ENCODE results near the gene GAS2. TPM values are rescaled to one million over a fixed set of nuclear protein-coding genes. Genes with fewer than 3 reads are reported as not detected.

The GAS2 gene
- total RNA-seq, 1 donor from 2014 or later, result 10.3 TPM

DNA sequence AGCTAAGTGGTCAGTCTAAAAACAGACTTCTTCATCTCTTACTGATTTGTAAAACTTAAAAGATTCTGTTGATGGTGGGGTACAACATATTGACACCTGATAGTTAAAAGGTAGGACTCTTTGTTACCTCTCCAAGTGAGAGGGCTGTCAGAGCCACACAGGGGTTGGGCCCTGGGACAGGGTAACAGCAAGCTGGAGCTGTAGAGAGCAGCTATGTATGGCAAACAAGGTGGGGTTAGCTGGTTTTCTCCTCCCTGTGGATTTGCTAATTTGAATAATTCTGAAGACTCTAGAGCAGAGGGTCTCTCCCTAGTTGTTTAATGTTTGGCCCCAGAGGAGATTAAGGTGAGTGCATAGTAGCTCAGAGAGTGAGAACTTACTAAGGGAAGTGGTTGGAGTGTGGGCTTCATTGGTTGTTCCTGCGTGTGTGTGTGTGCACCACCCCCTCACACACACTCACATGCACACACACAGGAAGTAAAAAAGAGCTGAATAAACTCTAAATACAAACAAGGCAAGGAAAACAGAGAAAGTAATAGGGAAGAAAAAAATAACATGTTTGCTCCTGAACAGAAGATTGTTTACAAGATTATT lies 9.2 kb upstream of the GAS2 start:
- H3K4me3 ChIP-seq (ENCODE audit: low read depth, low read length), result no peak overlapping the region
- no peak for DNase-seq (ENCODE audit: low read depth)
- TF ChIP-seq, protein P1, sequence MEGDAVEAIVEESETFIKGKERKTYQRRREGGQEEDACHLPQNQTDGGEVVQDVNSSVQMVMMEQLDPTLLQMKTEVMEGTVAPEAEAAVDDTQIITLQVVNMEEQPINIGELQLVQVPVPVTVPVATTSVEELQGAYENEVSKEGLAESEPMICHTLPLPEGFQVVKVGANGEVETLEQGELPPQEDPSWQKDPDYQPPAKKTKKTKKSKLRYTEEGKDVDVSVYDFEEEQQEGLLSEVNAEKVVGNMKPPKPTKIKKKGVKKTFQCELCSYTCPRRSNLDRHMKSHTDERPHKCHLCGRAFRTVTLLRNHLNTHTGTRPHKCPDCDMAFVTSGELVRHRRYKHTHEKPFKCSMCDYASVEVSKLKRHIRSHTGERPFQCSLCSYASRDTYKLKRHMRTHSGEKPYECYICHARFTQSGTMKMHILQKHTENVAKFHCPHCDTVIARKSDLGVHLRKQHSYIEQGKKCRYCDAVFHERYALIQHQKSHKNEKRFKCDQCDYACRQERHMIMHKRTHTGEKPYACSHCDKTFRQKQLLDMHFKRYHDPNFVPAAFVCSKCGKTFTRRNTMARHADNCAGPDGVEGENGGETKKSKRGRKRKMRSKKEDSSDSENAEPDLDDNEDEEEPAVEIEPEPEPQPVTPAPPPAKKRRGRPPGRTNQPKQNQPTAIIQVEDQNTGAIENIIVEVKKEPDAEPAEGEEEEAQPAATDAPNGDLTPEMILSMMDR (conservative IDR thresholded peaks at IDR 0.05; ENCODE audit: low read depth, low read length), result no peak

DNA sequence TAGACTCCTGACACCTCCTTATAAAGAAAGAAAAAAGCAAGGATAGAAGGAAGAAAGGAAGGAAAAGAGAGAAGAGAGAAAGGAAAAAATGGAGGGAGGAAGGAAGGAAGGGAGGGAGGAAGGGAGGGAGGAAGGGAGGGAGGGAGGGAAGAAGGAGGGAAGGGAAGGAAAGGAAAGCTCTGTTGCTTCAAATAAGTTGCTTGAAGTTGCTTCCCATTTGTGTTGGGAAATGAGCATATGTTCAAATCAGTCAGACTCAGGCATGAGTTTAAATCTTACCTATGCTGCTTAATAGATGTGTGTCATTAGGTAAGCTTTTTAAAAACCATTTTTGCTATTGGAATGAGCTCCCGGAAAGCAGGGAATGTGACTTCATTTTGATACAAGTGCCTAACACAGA lies 6.6 kb upstream of the GAS2 start:
- TF ChIP-seq, protein P1 (conservative IDR thresholded peaks at IDR 0.05; ENCODE audit: low read depth, low read length), result no peak

DNA sequence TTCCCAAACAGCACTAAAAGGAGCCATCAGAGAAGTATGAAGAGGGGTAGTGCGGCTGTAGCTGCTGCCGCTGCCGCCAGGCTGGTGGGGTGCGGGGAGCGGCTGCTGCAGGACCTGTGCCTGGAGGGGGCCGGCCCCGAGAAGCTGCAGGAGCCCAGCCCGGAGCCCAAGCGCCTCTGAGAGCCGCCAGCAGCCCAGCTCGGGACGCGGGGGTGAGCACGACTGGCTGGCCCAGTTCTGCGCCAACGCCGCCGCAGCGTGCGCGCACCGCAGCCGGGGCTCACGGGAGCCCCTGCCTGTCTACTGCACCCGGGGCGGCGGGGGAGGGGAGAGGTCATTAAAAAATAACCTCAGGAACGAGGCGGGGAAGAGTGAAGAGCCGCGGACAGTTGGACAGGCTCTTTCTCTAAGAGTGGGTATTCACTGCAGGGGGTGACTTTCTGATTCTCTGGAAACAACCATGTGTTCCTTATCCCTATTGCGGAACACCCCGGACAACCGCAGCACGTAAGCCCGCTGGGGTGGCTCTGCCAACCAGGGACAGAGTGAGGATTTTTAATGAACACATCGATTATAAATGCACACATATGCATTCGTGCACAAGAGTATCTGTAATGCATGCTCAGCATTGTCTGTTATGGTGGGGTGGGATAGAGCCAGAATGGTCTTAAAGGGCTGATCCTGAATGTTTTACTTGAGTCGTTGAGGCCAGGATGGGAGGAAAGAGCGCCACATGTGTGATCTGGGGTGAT lies 453 bp downstream of the GAS2 start:
- no peak for DNase-seq (ENCODE audit: low read depth)
- TF ChIP-seq, protein P1 (conservative IDR thresholded peaks at IDR 0.05; ENCODE audit: low read depth, low read length), result no peak
- H3K4me3 ChIP-seq (ENCODE audit: low read depth, low read length), result peak overlapping the region; percentile 51

More for the DNA sequence above, 6.6 kb upstream of the GAS2 start:
- no peak for DNase-seq (ENCODE audit: low read depth)
- no peak overlapping the region for H3K4me3 ChIP-seq (ENCODE audit: low read depth, low read length)

DNA sequence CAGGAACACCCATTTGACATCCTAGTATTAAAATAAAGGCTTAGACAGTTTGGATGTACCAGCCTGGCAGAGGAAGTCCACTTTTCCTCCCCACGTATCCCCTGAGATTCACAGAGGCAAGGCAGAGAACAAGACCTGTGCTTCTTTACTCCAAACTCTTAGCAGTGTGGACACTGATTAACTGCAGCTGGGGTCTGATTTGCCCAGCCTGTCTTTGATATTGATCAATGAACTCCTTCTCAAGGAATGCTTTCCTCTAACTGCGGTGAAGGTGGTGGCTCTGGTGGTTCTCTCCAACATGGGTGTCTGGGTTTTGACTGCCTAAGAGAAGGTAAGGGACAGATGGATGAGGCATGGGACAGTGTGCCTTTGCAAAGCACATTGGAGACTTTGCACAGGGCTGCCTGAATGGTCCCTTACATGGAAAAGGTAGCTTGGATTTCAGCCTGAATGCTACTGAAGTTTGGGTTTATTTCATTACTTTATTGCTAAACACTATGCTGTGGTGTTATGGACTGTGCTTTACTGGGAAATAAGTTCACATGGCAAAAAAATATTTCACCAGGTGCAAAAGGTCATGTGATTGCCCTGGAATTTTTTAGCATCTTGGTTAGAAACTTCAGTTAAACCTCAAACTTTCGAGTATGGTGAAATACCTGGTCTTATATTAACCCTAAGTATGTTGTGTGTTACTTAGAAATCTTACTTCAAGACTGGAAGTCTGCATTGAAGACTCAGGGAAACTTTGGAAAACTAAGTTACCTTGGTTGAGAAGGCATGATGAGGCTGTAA lies 1.8 kb downstream of the GAS2 start:
- H3K4me3 ChIP-seq (ENCODE audit: low read depth, low read length), result no peak overlapping the region
- TF ChIP-seq, protein P1 (conservative IDR thresholded peaks at IDR 0.05; ENCODE audit: low read depth, low read length), result no peak
- no peak for DNase-seq (ENCODE audit: low read depth)

DNA sequence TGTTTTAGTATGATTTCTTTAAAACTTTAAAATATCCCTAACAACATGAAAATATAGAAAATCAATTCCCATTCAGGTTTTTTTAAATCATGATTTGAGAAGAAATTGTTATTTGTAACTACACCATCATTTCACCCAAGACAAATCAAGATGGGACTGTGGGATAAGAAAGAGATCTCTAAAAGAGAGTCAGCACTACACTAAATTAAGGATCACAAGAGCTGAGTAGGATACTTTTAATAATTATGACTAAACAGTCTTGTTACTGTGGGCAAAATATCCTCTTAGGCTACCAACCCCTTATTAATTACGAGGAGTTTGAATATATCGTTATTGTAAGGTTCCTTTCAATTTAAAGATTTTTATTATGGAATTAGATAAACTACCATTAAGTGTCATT lies 3.0 kb downstream of the GAS2 start:
- no peak for DNase-seq (ENCODE audit: low read depth)
- no peak overlapping the region for H3K4me3 ChIP-seq (ENCODE audit: low read depth, low read length)
- TF ChIP-seq, protein P1 (conservative IDR thresholded peaks at IDR 0.05; ENCODE audit: low read depth, low read length), result no peak

DNA sequence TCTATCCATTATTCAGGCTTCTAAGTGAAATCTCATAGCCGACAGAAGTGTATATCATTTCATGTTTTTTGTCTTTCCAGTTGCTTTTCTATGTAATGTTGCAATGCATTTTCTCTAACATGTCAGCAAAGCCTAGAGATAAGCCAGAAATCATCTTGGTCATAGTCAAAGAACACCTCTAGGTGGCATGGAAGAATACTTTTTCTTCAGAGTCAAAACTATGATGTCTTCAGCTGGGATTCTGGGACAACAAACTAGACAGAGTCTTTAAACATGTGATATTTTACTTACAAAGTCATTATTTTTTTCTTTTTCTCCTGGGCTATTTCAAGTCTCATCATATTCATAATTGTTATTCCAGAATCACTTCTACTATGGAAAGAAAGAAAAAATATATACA lies 4.4 kb downstream of the GAS2 start:
- DNase-seq (ENCODE audit: low read depth), result no peak
- H3K4me3 ChIP-seq (ENCODE audit: low read depth, low read length), result no peak overlapping the region
- TF ChIP-seq, protein P1 (conservative IDR thresholded peaks at IDR 0.05; ENCODE audit: low read depth, low read length), result peak; percentile 50
